Measurements from ENCODE around the gene FBXW11. TPM values are rescaled to one million over a fixed set of nuclear protein-coding genes. Genes with fewer than 3 reads are reported as not detected.

FBXW11 gene
- total and polyA plus RNA-seq, 2 experiments from 2014 or later = 59.0 to 98.0 TPM

- TF ChIP-seq CTCF (IDR thresholded peaks at IDR 0.05; ENCODE audit: low read depth, low read length) = no peak
- Histone ChIP-seq H3K4me3 (no peak overlapping the region), H3K9me3 (ENCODE audit: low read depth) (no peaks in the 10 kb centered on the region), H3K27ac (no peak overlapping the region), H3K27me3 (no peaks in the 10 kb centered on the region), H3K36me3 (no peaks in the 10 kb centered on the region), H3K4me1 (ENCODE audit: low read depth) (peaks cover 20% of the 10 kb centered on the region)
- no peak for DNase-seq (ENCODE audit: low read depth in 1 of 2, low spot score in 1 of 2)
Measured at GRCh38 chr5:171862624-171863023, 143.8 kb downstream of the FBXW11 start.

DNA sequence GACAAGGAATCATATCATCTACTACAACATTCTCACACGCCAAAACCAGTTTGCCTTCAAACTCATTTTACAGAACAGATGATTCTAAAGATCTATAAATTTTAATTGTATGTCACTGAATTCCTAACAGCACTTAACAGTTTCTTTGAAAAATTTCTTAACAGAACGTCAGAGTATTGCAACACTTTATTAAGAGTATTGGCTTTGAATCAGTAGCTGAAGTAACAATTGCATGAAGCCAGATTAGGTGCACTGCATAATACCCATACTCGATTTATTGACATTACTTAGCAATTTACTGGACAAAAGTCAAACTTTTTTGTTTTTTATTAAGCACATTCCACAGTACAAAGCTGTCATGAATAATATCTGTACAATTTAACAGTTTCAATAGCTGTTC is 145.1 kb downstream of the FBXW11 start:
- no peaks in the 10 kb centered on the region for H3K36me3 ChIP-seq
- peaks cover 25% of the 10 kb centered on the region for H3K4me1 ChIP-seq (ENCODE audit: low read depth)
- no peak overlapping the region for H3K4me3 ChIP-seq
- no peaks in the 10 kb centered on the region for H3K27me3 ChIP-seq
- no peak for TF ChIP-seq CTCF (IDR thresholded peaks at IDR 0.05; ENCODE audit: low read depth, low read length)
- no peaks in the 10 kb centered on the region for H3K9me3 ChIP-seq (ENCODE audit: low read depth)
- no peak for DNase-seq (ENCODE audit: low read depth in 1 of 2, low spot score in 1 of 2)
- peak overlapping the region; percentile 42 for H3K27ac ChIP-seq

DNA sequence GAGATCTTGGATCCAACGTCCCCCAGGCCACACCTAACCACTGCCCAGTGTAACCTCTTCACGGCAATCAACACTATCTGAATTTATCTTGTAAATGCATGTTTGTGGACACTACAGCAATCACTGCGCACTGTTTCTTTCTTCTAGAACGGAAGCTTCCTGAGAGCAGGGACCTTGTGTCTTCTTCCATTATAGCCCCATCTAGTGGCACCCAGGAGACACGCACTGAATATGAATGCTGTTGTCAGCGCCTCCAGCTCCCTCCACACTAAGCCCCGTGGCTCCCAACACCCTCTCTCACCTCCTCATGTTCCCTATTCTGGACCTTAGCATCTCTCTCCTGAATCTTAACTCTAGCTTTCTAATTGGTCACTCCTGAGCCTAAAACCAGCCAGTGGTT is 148.1 kb downstream of the FBXW11 start:
- H3K9me3 ChIP-seq (ENCODE audit: low read depth) = no peaks in the 10 kb centered on the region
- no peaks in the 10 kb centered on the region for H3K27me3 ChIP-seq
- no peaks in the 10 kb centered on the region for H3K36me3 ChIP-seq
- H3K27ac ChIP-seq = peak overlapping the region; percentile 85
- H3K4me1 ChIP-seq (ENCODE audit: low read depth) = peaks cover 17% of the 10 kb centered on the region
- DNase-seq (ENCODE audit: low read depth in 1 of 2, low spot score in 1 of 2) = peak in 1 of 2 donors; percentile 34
- H3K4me3 ChIP-seq = no peak overlapping the region
- peak; percentile 57 for TF ChIP-seq CTCF (IDR thresholded peaks at IDR 0.05; ENCODE audit: low read depth, low read length)

DNA sequence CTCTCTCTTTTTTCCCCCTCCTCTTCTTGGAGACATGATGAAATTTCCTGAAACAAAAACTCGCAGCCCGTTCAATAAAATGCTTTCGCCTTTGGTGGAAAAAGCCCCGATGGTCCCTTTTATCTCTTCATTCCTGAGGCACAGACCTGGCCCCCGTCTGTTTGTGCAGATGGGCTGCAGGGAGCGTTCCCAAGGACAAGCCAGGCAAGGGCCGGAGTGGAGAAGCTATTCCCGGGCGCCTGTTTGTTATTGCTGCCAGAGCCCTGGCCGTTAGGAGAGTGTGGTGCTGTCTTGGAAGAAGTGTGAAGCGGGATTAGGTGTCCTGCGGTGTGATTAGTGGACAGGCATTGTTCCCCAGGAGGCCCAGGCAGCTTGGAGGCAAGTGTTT is 149.0 kb downstream of the FBXW11 start:
- Histone ChIP-seq H3K27ac (peak overlapping the region; percentile 85), H3K4me3 (no peak overlapping the region), H3K27me3 (no peaks in the 10 kb centered on the region), H3K9me3 (ENCODE audit: low read depth) (no peaks in the 10 kb centered on the region), H3K36me3 (no peaks in the 10 kb centered on the region), H3K4me1 (ENCODE audit: low read depth) (peaks cover 17% of the 10 kb centered on the region)
- peak; percentile 18 to 42 for DNase-seq (ENCODE audit: low read depth in 1 of 2, low spot score in 1 of 2)
- TF ChIP-seq CTCF (IDR thresholded peaks at IDR 0.05; ENCODE audit: low read depth, low read length) = no peak

- Histone ChIP-seq H3K27me3 (no peaks in the 10 kb centered on the region), H3K9me3 (ENCODE audit: low read depth) (no peaks in the 10 kb centered on the region), H3K27ac (no peak overlapping the region), H3K4me1 (ENCODE audit: low read depth) (peaks cover 13% of the 10 kb centered on the region), H3K4me3 (no peak overlapping the region), H3K36me3 (no peaks in the 10 kb centered on the region)
- peak in 1 of 2 donors; percentile 53 for DNase-seq (ENCODE audit: low read depth in 1 of 2, low spot score in 1 of 2)
- TF ChIP-seq CTCF (IDR thresholded peaks at IDR 0.05; ENCODE audit: low read depth, low read length) = no peak
Measured at GRCh38 chr5:171855798-171856763, 150.4 kb downstream of the FBXW11 start.
